PC-9 (cell line): ENCODE measurements around the gene PIP5K1B. TPM values are rescaled to one million over a fixed set of nuclear protein-coding genes. Genes with fewer than 3 reads are reported as not detected.

Experiments
- BruUV-seq: library from RNA; stranded (reverse); fragments of 400-500 nt; replicated peaks from 2 replicates; lab custom pipeline; 2021; lab: Mats Ljungman, UMichigan
- CTCF ChIA-PET: fragments of 300-600 bp; sonication (Branson Sonifier 250); formaldehyde crosslinking; loops from one replicate; lab custom pipeline; 2022; ENCODE audit warnings: antibody characterized with exemption; lab: Charles Lee
- POLR2A ChIA-PET: fragments of 300-600 bp; sonication (Branson Sonifier 250); formaldehyde crosslinking; loops from one replicate; lab custom pipeline; 2022; ENCODE audit warnings: antibody characterized with exemption; ENCODE audit not compliant: unreplicated experiment; lab: Charles Lee
- DNase-seq, 2 experiments: peaks; one replicate each; pipeline versions ENCODE4 v3.0.0 to v3.0.0-alpha.2; 2015 to 2022; ENCODE audit warnings: mixed read lengths in 1 of 2
- H2AFZ ChIP-seq: fragments of 200-600 bp; sonication (generic); 2 replicates; pipeline ENCODE4 v1.8.1; 2017; ENCODE audit warnings: antibody characterized with exemption
- H3F3A ChIP-seq: fragments of 200-600 bp; sonication (generic); 2 replicates; pipeline ENCODE4 v1.8.1; 2017; ENCODE audit warnings: antibody characterized with exemption, mild to moderate bottlenecking, low read depth; ENCODE audit not compliant: insufficient read depth
- H3K27ac ChIP-seq: fragments of 200-600 bp; sonication (generic); 2 replicates; pipeline ENCODE4 v1.6.1; 2016; ENCODE audit warnings: mixed run types
- H3K27me3 ChIP-seq: fragments of 200-600 bp; sonication (generic); 2 replicates; pipeline ENCODE4 v1.6.1; 2016; ENCODE audit warnings: low read depth, mixed run types; ENCODE audit not compliant: insufficient read depth
- H3K36me3 ChIP-seq: fragments of 200-600 bp; sonication (generic); 2 replicates; pipeline ENCODE4 v1.6.1; 2016; ENCODE audit warnings: low read depth, mixed run types
- H3K4me1 ChIP-seq: fragments of 200-600 bp; sonication (generic); replicated peaks from 2 replicates; pipeline ENCODE4 v1.6.1; 2016; ENCODE audit warnings: mixed run types; ENCODE audit not compliant: insufficient read depth
- H3K4me2 ChIP-seq: fragments of 200-600 bp; sonication (generic); 2 replicates; pipeline ENCODE4 v1.6.1; 2017; ENCODE audit warnings: mixed run types
- H3K4me3 ChIP-seq: fragments of 200-600 bp; sonication (generic); 2 replicates; pipeline ENCODE4 v1.6.1; 2016; ENCODE audit warnings: mixed run types
- H3K79me2 ChIP-seq: fragments of 200-600 bp; sonication (generic); 2 replicates; pipeline ENCODE4 v1.6.1; 2017; ENCODE audit warnings: low read depth, mixed run types
- H3K9me2 ChIP-seq: fragments of 200-600 bp; sonication (generic); 2 replicates; pipeline ENCODE4 v1.8.1; 2017; ENCODE audit warnings: mild to moderate bottlenecking; ENCODE audit not compliant: insufficient read depth
- H3K9me3 ChIP-seq: fragments of 200-600 bp; sonication (generic); 2 replicates; pipeline ENCODE4 v1.8.1; 2016; ENCODE audit warnings: low read depth; ENCODE audit not compliant: insufficient read depth
- H4K20me1 ChIP-seq: fragments of 200-600 bp; sonication (generic); 2 replicates; pipeline ENCODE4 v1.8.1; 2017; ENCODE audit not compliant: insufficient read depth
- CTCF ChIP-seq: fragments of 200-600 bp; sonication (generic); conservative IDR thresholded peaks from 2 replicates; pipeline ENCODE4 v1.6.1; 2017; ENCODE audit warnings: mixed run types, antibody characterized with exemption, mild to moderate bottlenecking, moderate library complexity
- EZH2 ChIP-seq: fragments of 200-600 bp; sonication (generic); IDR thresholded peaks from 2 replicates; pipeline ENCODE4 v1.8.0; 2017; ENCODE audit warnings: antibody characterized with exemption, low read depth
- intact Hi-C: fragments of 100-400 bp; cut with micrococcal nuclease; formaldehyde crosslinking; loops from one replicate; pipeline ENCODE4 v1.10.0; 2022; ENCODE audit not compliant: unreplicated experiment
- total RNA-seq: library from RNA; stranded (reverse); gene quantifications from 2 replicates; pipeline ENCODE4 v1.2.3, GENCODE V29; 2021

Gene PIP5K1B
- total RNA-seq, 1 experiment from 2014 or later = not detected

GRCh38 chr9:68669218-68669617, 35.8 kb upstream of the PIP5K1B start:
- H2AFZ ChIP-seq = no peak overlapping the region
- no peaks in the 10 kb centered on the region for H3K9me2 ChIP-seq
- H3K9me3 ChIP-seq = no peaks in the 10 kb centered on the region
- no peaks in the 10 kb centered on the region for H3K79me2 ChIP-seq
- intact Hi-C loops = no loop called here
- DNase-seq = no peak
- no TSS peak for BruUV-seq
- no peaks in the 10 kb centered on the region for H4K20me1 ChIP-seq
- H3K4me1 ChIP-seq = no peaks in the 10 kb centered on the region
- no peak overlapping the region for H3K4me2 ChIP-seq
- H3K36me3 ChIP-seq = no peaks in the 10 kb centered on the region
- ChIA-PET POLR2A (no interaction called here), CTCF (no interaction called here)
- peaks cover 56% of the 10 kb centered on the region; the same call in 1 of the 2 replicates for H3K27me3 ChIP-seq
- no peaks in the 10 kb centered on the region for H3F3A ChIP-seq
- TF ChIP-seq EZH2 = no peak
- no peak for TF ChIP-seq CTCF
- H3K27ac ChIP-seq = no peak overlapping the region
- H3K4me3 ChIP-seq = no peak overlapping the region

GRCh38 chr9:68672215-68672614, 32.8 kb upstream of the PIP5K1B start:
- H3K27ac ChIP-seq = no peak overlapping the region
- no TSS peak for BruUV-seq
- POLR2A ChIA-PET = no interaction called here

GRCh38 chr9:68672625-68673024, 32.4 kb upstream of the PIP5K1B start:
- Histone ChIP-seq H3K9me2 (no peaks in the 10 kb centered on the region), H3K4me3 (no peak overlapping the region), H3K36me3 (no peaks in the 10 kb centered on the region), H3K9me3 (no peaks in the 10 kb centered on the region), H3K27ac (no peak overlapping the region), H4K20me1 (no peaks in the 10 kb centered on the region), H3K79me2 (no peaks in the 10 kb centered on the region), H3K4me1 (no peaks in the 10 kb centered on the region), H3F3A (no peaks in the 10 kb centered on the region), H2AFZ (no peak overlapping the region), H3K4me2 (no peak overlapping the region), H3K27me3 (peaks cover 62% of the 10 kb centered on the region)
- ChIA-PET POLR2A (no interaction called here), CTCF (no interaction called here)
- no peak for DNase-seq
- no peak for TF ChIP-seq EZH2
- TF ChIP-seq CTCF = no peak
- no TSS peak for BruUV-seq
- intact Hi-C loops = no loop called here

More at GRCh38 chr9:68672215-68672614, 32.8 kb upstream of the PIP5K1B start:
- intact Hi-C loops = no loop called here
- no peak for DNase-seq
- H3K36me3 ChIP-seq = no peaks in the 10 kb centered on the region
- no peak overlapping the region for H3K4me2 ChIP-seq
- H4K20me1 ChIP-seq = no peaks in the 10 kb centered on the region
- no peaks in the 10 kb centered on the region for H3K4me1 ChIP-seq
- no peak overlapping the region for H2AFZ ChIP-seq
- CTCF ChIA-PET = no interaction called here
- no peaks in the 10 kb centered on the region for H3K79me2 ChIP-seq
- H3K27me3 ChIP-seq = peaks cover 66% of the 10 kb centered on the region
- H3F3A ChIP-seq = no peaks in the 10 kb centered on the region
- H3K9me2 ChIP-seq = no peaks in the 10 kb centered on the region
- no peaks in the 10 kb centered on the region for H3K9me3 ChIP-seq
- TF ChIP-seq EZH2 (no peak), CTCF (no peak)
- H3K4me3 ChIP-seq = no peak overlapping the region
